Measurements from ENCODE around the gene HDAC4.

HDAC4 gene

GRCh38 chr2:239192456-239192855 is 208.4 kb downstream of the HDAC4 start:
- DNase-seq (ENCODE audit: low read depth) = no peak
- TF ChIP-seq, protein P1, sequence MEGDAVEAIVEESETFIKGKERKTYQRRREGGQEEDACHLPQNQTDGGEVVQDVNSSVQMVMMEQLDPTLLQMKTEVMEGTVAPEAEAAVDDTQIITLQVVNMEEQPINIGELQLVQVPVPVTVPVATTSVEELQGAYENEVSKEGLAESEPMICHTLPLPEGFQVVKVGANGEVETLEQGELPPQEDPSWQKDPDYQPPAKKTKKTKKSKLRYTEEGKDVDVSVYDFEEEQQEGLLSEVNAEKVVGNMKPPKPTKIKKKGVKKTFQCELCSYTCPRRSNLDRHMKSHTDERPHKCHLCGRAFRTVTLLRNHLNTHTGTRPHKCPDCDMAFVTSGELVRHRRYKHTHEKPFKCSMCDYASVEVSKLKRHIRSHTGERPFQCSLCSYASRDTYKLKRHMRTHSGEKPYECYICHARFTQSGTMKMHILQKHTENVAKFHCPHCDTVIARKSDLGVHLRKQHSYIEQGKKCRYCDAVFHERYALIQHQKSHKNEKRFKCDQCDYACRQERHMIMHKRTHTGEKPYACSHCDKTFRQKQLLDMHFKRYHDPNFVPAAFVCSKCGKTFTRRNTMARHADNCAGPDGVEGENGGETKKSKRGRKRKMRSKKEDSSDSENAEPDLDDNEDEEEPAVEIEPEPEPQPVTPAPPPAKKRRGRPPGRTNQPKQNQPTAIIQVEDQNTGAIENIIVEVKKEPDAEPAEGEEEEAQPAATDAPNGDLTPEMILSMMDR (conservative IDR thresholded peaks at IDR 0.05; ENCODE audit: low read depth, low read length) = no peak

GRCh38 chr2:239190921-239191885 is 209.6 kb downstream of the HDAC4 start:
- TF ChIP-seq, protein P1 (conservative IDR thresholded peaks at IDR 0.05; ENCODE audit: low read depth, low read length) = no peak
- no peak for DNase-seq (ENCODE audit: low read depth)
- H3K4me3 ChIP-seq (ENCODE audit: low read depth, low read length) = no peak overlapping the region

More at GRCh38 chr2:239192456-239192855, 208.4 kb downstream of the HDAC4 start:
- no peak overlapping the region for H3K4me3 ChIP-seq (ENCODE audit: low read depth, low read length)

DNA sequence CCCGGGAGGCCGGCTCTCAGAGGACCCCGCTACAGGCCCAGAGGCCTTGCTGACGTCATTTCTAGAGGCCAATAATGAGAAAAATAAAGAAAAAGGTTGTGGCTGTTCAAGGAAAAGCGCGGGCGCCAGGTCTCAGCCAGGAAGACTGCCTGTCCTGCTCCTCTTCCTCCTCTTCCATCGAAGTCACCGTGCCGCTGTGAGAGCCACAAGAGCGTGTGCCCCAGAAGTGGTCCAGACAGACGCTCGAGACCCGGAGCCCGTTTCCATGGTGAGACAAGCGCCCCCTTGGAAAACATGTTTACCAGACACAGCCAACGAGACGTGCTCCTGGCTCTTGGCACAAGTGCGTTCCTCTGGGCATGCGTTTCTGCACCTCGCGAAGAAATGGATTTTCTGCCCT is 210.5 kb downstream of the HDAC4 start:
- TF ChIP-seq, protein P1 (conservative IDR thresholded peaks at IDR 0.05; ENCODE audit: low read depth, low read length) = no peak
- no peak for DNase-seq (ENCODE audit: low read depth)
- H3K4me3 ChIP-seq (ENCODE audit: low read depth, low read length) = no peak overlapping the region

DNA sequence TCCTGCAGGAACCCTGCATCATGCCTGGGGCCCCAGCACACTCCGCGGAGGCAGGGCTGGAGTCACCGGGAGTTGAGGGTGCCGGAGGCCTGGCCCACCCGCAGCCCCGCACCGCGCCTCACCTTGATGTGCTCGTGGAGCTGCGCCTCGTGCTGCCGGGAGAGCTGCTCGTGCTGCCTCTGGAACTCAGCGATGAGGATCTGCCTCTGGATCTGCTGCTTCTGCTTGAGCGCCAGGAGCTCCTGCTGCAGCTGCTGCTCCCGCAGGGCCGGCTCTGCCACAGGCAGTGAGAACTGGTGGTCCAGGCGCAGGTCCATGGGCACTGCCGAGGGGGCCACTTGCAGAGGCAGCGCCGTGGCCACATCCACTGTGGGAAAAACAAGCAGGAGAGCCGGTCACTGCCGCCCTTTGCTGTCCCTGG is 211.1 kb downstream of the HDAC4 start:
- TF ChIP-seq, protein P1 (conservative IDR thresholded peaks at IDR 0.05; ENCODE audit: low read depth, low read length) = no peak
- no peak overlapping the region for H3K4me3 ChIP-seq (ENCODE audit: low read depth, low read length)

DNA sequence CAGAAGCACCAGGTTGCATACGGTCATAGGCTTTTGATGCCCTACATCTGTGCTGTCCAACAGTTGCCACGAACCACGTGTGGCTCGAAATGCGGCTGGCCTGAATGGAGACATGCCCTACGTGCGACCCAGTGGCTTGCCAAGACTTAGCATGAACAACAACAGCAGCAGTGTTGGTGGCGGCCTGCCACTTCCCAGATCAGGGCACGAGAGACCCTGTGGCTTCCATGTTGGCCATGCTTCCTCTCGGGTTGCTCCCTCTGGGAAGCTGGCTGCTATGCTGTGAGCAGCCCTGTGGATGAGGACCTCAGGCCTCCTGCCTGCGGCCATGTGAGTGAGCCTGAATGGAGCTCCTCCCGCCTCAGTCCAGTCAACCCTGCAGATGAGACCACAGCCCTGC is 212.3 kb downstream of the HDAC4 start:
- TF ChIP-seq, protein P1 (conservative IDR thresholded peaks at IDR 0.05; ENCODE audit: low read depth, low read length) = no peak
- no peak for DNase-seq (ENCODE audit: low read depth)

More for the DNA sequence above, 211.1 kb downstream of the HDAC4 start:
- DNase-seq (ENCODE audit: low read depth) = no peak

DNA sequence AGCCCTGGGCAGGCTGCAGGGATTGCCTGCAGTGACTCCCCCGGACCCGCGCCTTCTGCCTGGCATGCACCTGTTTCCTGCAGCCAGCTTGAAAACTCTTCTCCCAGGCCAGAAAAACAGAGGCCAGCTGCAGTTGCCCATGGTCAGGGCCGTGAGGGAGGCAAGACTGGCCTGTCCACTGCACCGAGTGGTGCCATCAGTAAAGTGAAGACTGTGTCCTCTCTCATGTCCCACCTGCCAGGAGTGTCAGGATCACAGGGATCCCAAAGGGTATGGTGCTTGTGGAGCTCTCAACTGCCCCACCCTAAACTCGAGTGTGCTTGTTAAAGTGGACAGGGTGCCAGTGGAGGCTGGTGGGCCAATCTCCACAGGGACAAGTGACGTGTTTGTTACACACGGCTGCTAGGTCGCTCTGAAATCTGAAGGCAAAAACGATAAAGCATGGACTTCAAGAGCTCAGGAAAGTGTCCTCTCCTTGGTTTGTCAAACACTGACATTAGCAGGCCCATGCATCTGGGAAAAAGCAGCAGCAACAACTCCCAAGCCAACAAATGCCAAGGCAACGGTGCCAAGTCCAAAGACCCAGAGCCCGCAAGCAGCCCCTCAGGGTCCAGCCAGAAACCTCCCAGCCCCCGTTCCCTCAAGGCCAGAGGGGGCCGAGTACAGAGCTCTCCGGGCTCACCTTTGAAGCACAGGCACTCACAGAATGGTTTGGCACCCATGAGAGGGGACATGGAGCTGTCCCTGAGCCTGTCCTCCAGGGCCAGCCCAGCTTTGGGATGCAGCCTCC is 213.2 kb downstream of the HDAC4 start:
- TF ChIP-seq, protein P1 (conservative IDR thresholded peaks at IDR 0.05; ENCODE audit: low read depth, low read length) = no peak
- no peak overlapping the region for H3K4me3 ChIP-seq (ENCODE audit: low read depth, low read length)
- no peak for DNase-seq (ENCODE audit: low read depth)

More for the DNA sequence above, 212.3 kb downstream of the HDAC4 start:
- no peak overlapping the region for H3K4me3 ChIP-seq (ENCODE audit: low read depth, low read length)

Measured in choroid plexus epithelial cell (primary cell).